HepG2 (cell line): Measurements from ENCODE around the gene C19orf38. TPM values are rescaled to one million over a fixed set of nuclear protein-coding genes. Genes with fewer than 3 reads are reported as not detected.
A peak's percentile ranks its signal among the peaks of the same experiment; 100 is the strongest.

Experiments
- ARNT ChIP-seq: fragments of 450-650 bp; IDR thresholded peaks from 2 replicates; pipeline ENCODE4 v1.6.1; 2017
- ATF6 ChIP-seq: sonication (generic); formaldehyde crosslinking; conservative IDR thresholded peaks from 2 replicates; pipeline ENCODE4 v1.4.0; 2020; ENCODE audit warnings: missing genetic modification reagents
- CHD4 ChIP-seq: fragments of 200-600 bp; sonication (generic); IDR thresholded peaks from 2 replicates; pipeline ENCODE4 v1.7.0; 2017; ENCODE audit warnings: mild to moderate bottlenecking, low read length, borderline replicate concordance
- MXD4 ChIP-seq: IDR thresholded peaks from 2 replicates; pipeline ENCODE4 v1.6.1; 2016; ENCODE audit warnings: mild to moderate bottlenecking, missing biosample characterization, missing genetic modification reagents
- RAD21 ChIP-seq: fragments of 450-650 bp; formaldehyde crosslinking; IDR thresholded peaks from 2 replicates; pipeline ENCODE4 v1.5.0; 2020; ENCODE audit warnings: mild to moderate bottlenecking
- RARA ChIP-seq: IDR thresholded peaks from 2 replicates; pipeline ENCODE4 v1.6.1; 2016; ENCODE audit warnings: missing genetic modification reagents, missing compliant biosample characterization
- RFX3 ChIP-seq: IDR thresholded peaks from 2 replicates; pipeline ENCODE4 v1.6.1; 2016; ENCODE audit warnings: missing biosample characterization, missing genetic modification reagents
- TOPORS ChIP-seq: sonication (generic); formaldehyde crosslinking; IDR thresholded peaks from 2 replicates; pipeline ENCODE4 v1.8.0; 2023; ENCODE audit warnings: mild to moderate bottlenecking, missing genetic modification reagents
- UBTF ChIP-seq: sonication (generic); formaldehyde crosslinking; IDR thresholded peaks from 2 replicates; pipeline ENCODE4 v1.4.0; 2020; ENCODE audit warnings: mild to moderate bottlenecking, missing genetic modification reagents
- XBP1 ChIP-seq: sonication (generic); formaldehyde crosslinking; IDR thresholded peaks from 2 replicates; pipeline ENCODE4 v1.5.0; 2020; ENCODE audit warnings: missing genetic modification reagents
- ZBTB10 ChIP-seq: sonication (generic); formaldehyde crosslinking; IDR thresholded peaks from 2 replicates; pipeline ENCODE4 v1.4.0; 2020; ENCODE audit warnings: missing genetic modification reagents, borderline replicate concordance
- ZBTB33 ChIP-seq: sonication (generic); formaldehyde crosslinking; IDR thresholded peaks from 2 replicates; pipeline ENCODE4 v1.4.0; 2020; ENCODE audit warnings: missing genetic modification reagents
- ZKSCAN5 ChIP-seq: sonication (generic); formaldehyde crosslinking; IDR thresholded peaks from 2 replicates; pipeline ENCODE4 v1.5.1; 2020; ENCODE audit warnings: mild to moderate bottlenecking, missing genetic modification reagents
- ZMYM2 ChIP-seq: sonication (generic); formaldehyde crosslinking; IDR thresholded peaks from 2 replicates; pipeline ENCODE4 v1.8.0; 2022; ENCODE audit warnings: mild to moderate bottlenecking, missing genetic modification reagents
- ZNF24 ChIP-seq: fragments of 450-650 bp; IDR thresholded peaks from 2 replicates; pipeline ENCODE4 v1.6.1; 2017; ENCODE audit warnings: antibody characterized with exemption, mild to moderate bottlenecking
- ZNF335 ChIP-seq: sonication (generic); formaldehyde crosslinking; IDR thresholded peaks from 2 replicates; pipeline ENCODE4 v1.4.0; 2020; ENCODE audit warnings: missing genetic modification reagents
- ZNF503 ChIP-seq: sonication (generic); formaldehyde crosslinking; IDR thresholded peaks from 2 replicates; pipeline ENCODE4 v1.4.0; 2020; ENCODE audit warnings: missing genetic modification reagents
- ZSCAN25 ChIP-seq: sonication (generic); formaldehyde crosslinking; IDR thresholded peaks from 2 replicates; pipeline ENCODE4 v1.8.0; 2022; ENCODE audit warnings: mild to moderate bottlenecking, missing genetic modification reagents
- polyA plus RNA-seq, 8 experiments: library from polyadenylated mRNA; depleted of rRNA in 3 of 8; stranded (reverse) in 7 of 8; unstranded in 1 of 8; fragments of >200 nt; fragmentation: Illumina TruSeq in 4 of 8; extraction: Trizol in 4 of 8; gene quantifications; 2 replicates each; pipeline versions ENCODE4 v1.2.1 to v1.2.3, GENCODE V29; 2011 to 2016; ENCODE audit warnings: low read depth in 4 of 8, missing spikeins in 1 of 8, mixed read lengths in 1 of 8; ENCODE audit not compliant: insufficient read depth in 1 of 8
- total RNA-seq, 5 experiments: library from RNA; depleted of rRNA; stranded (reverse); fragments of >200 nt; fragmentation: Illumina TruSeq; extraction: Trizol; gene quantifications; 2 replicates each; pipeline ENCODE4 v1.2.3, GENCODE V29; 2016; ENCODE audit warnings: low read depth in 1 of 5

The C19orf38 gene
- total and polyA plus RNA-seq, 2 of the 13 experiments (the other 11 are each of a cell fraction or from before 2014, with no cell fraction given) = 0.11 TPM; not detected in 1

- TF ChIP-seq ZNF24 (no peak), ZBTB33 (CRISPR knock-in tag) (peak; percentile 89), UBTF (0 out of 2 replicates have a peak, but pooled peaks have one; percentile 40), CHD4 (peak; percentile 76; the same call in 1 of the 2 replicates), RARA (no peak), ATF6 (CRISPR knock-in tag) (no peak), ZNF335 (peak; percentile 98), TOPORS (peak; percentile 33; the same call in 1 of the 2 replicates), ZBTB10 (CRISPR knock-in tag) (no peak), ZSCAN25 (CRISPR knock-in tag) (no peak), ZKSCAN5 (CRISPR knock-in tag) (0 out of 2 replicates have a peak, but pooled peaks have one; percentile 42), RAD21 (no peak), RFX3 (no peak), ZNF503 (CRISPR knock-in tag) (0 out of 2 replicates have a peak, but pooled peaks have one; percentile 31), ZMYM2 (CRISPR knock-in tag) (peak; percentile 77), XBP1 (no peak), MXD4 (CRISPR knock-in tag) (peak; percentile 27; the same call in 1 of the 2 replicates), ARNT (no peak)
Observed at GRCh38 chr19:10836479-10837330, 11.5 kb upstream of the C19orf38 start (continued).
